ENCODE measurements around the gene TTC21A.

Gene TTC21A

GRCh38 chr3:39185959-39186691, 78.6 kb downstream of the TTC21A start:
- ATAC-seq (ENCODE audit: low read depth) (no peak), DNase-seq (ENCODE audit: low spot score in 2 of 2) (no peak)
- H3K4me3 Mint-ChIP-seq, result no peak overlapping the region
- no peaks in the 10 kb centered on the region for H3K9me3 Mint-ChIP-seq
- H3K36me3 Mint-ChIP-seq, result no peaks in the 10 kb centered on the region
- no peak overlapping the region for H3K27ac Mint-ChIP-seq
- peaks cover 5% of the 10 kb centered on the region for H3K27me3 Mint-ChIP-seq
- peaks cover 13% of the 10 kb centered on the region for H3K4me1 Mint-ChIP-seq

GRCh38 chr3:39186692-39187151, 79.2 kb downstream of the TTC21A start:
- H3K36me3 Mint-ChIP-seq, result no peaks in the 10 kb centered on the region
- peaks cover 5% of the 10 kb centered on the region for H3K27me3 Mint-ChIP-seq
- ATAC-seq (ENCODE audit: low read depth) (no peak), DNase-seq (ENCODE audit: low spot score in 2 of 2) (no peak)
- peaks cover 10% of the 10 kb centered on the region for H3K4me1 Mint-ChIP-seq
- H3K27ac Mint-ChIP-seq, result no peak overlapping the region
- H3K4me3 Mint-ChIP-seq, result no peak overlapping the region
- H3K9me3 Mint-ChIP-seq, result no peaks in the 10 kb centered on the region

- Mint-ChIP-seq H3K36me3 (no peaks in the 10 kb centered on the region), H3K27ac (no peak overlapping the region), H3K4me3 (no peak overlapping the region), H3K27me3 (peaks cover 5% of the 10 kb centered on the region), H3K4me1 (peaks cover 14% of the 10 kb centered on the region), H3K9me3 (no peaks in the 10 kb centered on the region)
- DNase-seq (ENCODE audit: low spot score in 2 of 2) (no peak), ATAC-seq (ENCODE audit: low read depth) (no peak)
Measured at GRCh38 chr3:39187372-39188155, 80.1 kb downstream of the TTC21A start.
